PC-3 (cell line): ENCODE measurements around the gene SCYGR5.
"Not testable (repeated sequence)": the region's sequence is repeated elsewhere in the genome, so short reads cannot be mapped to it uniquely, and the experiment has no call there.

Experiments
- CTCF ChIP-seq: fragments of 300-600 bp; sonication (generic); conservative IDR thresholded peaks from 2 replicates; pipeline ENCODE4 v1.5.1; 2017; ENCODE audit warnings: antibody characterized with exemption, low read depth, mild to moderate bottlenecking, low read length
- EZH2 ChIP-seq: fragments of 300-600 bp; sonication (generic); IDR thresholded peaks from one replicate; pipeline ENCODE4 v1.6.1; 2017; ENCODE audit warnings: antibody characterized with exemption, mild to moderate bottlenecking, low read length; ENCODE audit not compliant: unreplicated experiment

- not testable (repeated sequence) for TF ChIP-seq CTCF, EZH2
Measured at GRCh38 chr2:227666631-227667170, at the start of gene SCYGR5.
